ENCODE results near the gene RFX4.

The RFX4 gene

DNA sequence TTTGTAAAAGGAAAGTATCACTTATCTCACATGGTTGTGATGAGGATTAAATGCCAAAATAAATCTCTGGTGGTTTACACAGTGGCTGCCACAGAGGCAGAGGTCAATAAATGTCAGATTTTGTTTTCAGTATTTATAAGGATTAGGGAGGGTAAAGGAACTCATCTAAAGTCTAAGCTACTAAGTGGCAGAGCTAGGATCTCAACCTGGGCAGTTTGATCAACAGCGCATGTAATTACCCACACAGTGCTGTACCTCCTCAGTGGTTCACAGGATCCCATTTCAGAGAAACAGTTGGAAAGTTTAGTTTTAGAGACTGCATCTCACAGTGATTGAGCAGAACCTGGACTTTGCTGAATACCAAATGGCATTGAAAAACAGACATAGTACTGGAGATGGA is 146.8 kb downstream of the RFX4 start:
- Histone ChIP-seq H3K36me3 (ENCODE audit: insufficient read depth, low read length) (no peaks in the 10 kb centered on the region; the same call in 1 of the 2 replicates), H3K9ac (ENCODE audit: low read depth, low read length) (no peak overlapping the region), H3K9me3 (ENCODE audit: control insufficient read depth, insufficient read depth, low read length) (no peaks in the 10 kb centered on the region), H3K4me1 (ENCODE audit: insufficient read depth, low read length) (no peaks in the 10 kb centered on the region)

DNA sequence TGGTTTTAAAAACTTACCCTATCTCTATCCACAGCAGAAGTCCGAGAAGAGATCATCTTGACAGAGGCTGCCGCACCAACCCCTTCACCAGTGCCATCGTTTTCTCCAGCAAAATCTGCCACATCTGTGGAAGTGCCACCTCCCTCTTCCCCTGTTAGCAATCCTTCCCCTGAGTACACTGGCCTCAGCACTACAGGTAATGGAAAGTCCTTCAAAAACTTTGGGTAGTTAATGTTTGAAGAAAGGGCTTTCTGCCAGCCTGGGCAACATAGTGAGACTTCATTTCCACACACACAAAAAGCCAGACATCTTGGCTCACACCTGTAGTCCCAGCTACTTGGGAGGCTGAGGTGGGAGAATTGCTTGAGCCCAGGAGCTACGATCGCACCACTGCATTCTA is 150.1 kb downstream of the RFX4 start:
- Histone ChIP-seq H3K9ac (ENCODE audit: low read depth, low read length) (no peak overlapping the region), H3K4me1 (ENCODE audit: insufficient read depth, low read length) (no peaks in the 10 kb centered on the region), H3K9me3 (ENCODE audit: control insufficient read depth, insufficient read depth, low read length) (no peaks in the 10 kb centered on the region), H3K36me3 (ENCODE audit: insufficient read depth, low read length) (no peaks in the 10 kb centered on the region; the same call in 1 of the 2 replicates)

DNA sequence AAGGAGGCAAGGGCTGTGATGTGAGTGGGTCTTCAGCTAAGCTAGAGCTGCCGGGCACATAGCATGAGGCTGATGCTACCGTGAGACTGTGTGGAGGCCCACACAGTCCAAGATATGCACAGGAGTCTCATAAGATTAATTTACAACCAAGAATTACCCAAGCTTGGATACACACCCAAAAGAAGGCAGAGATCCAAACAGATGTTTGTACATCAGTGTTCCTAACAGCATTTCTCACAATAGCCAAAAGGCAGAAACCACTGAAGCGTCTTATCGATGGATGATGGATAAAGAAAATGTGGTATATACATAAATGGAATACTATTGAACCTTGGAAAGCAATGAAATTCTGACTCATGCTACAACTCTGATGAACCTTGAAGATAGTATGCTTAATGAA is 150.9 kb downstream of the RFX4 start:
- Histone ChIP-seq H3K9me3 (ENCODE audit: control insufficient read depth, insufficient read depth, low read length) (no peaks in the 10 kb centered on the region), H3K9ac (ENCODE audit: low read depth, low read length) (no peak overlapping the region)

DNA sequence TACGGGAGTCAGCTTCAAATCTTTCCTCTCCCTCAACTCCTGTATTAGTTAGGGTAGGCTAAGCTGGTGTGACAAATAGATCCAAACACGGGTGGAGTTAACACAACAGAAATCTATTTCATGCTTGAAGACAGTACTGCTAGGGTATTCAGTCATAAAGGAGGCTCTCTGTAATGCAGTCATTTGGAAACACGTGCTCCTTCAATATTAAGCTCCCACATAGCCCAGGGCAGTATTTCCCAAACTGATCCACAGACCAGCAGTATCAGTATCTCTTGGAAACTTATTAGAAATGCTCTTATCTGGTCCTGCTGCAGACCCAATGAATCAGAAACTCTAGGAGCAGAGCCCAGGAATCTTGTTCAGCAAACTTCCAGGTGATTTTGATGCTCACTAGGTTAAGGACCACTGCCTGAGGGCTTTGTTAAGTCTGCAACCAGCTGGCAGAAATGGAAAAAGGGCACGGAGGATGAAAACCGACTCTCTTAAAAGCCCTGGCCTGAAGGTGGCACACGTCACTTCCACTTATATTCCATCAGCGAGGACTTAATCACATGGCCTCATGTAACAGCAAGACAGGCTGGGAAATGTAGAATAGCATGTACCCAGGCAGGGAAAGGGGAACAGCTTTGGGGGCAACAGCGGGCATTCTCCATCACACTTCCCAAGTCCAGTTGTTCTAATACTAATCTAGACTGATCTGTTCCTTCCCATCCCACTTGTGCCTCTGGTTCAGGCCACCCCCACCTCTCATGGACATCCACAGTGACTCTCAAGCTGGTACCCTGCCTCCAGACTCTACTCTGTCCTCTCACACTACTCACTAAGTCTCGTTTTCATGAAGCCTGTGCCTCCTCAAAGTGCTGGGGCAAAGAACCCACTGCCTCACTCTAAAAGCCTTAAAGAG is 153.5 kb downstream of the RFX4 start:
- Histone ChIP-seq H3K36me3 (ENCODE audit: insufficient read depth, low read length) (no peaks in the 10 kb centered on the region), H3K4me1 (ENCODE audit: insufficient read depth, low read length) (peaks cover 17% of the 10 kb centered on the region), H3K9ac (ENCODE audit: low read depth, low read length) (no peak overlapping the region), H3K9me3 (ENCODE audit: control insufficient read depth, insufficient read depth, low read length) (no peaks in the 10 kb centered on the region)

More for the DNA sequence above, 150.9 kb downstream of the RFX4 start:
- Histone ChIP-seq H3K36me3 (ENCODE audit: insufficient read depth, low read length) (no peaks in the 10 kb centered on the region; the same call in 1 of the 2 replicates), H3K4me1 (ENCODE audit: insufficient read depth, low read length) (no peaks in the 10 kb centered on the region)

DNA sequence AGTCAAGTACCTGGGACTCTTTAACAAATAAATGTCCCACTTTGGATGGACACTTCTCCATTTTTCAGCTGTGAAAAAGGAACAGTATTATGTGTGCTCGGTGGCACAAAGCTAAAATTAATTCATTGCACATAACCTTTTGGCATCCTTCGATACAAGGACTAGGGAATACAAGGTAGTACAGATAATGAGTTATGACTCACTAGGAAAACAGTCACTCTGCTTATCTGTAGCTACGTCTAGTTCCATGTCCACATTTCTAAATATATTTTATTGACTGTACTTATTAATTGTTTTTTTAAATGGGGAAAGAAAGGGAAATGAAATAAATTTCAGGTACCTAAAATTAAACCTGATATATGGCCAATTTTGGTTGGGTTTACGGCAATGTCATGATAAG is 156.5 kb downstream of the RFX4 start:
- H3K4me1 ChIP-seq (ENCODE audit: insufficient read depth, low read length): peaks cover 17% of the 10 kb centered on the region
- H3K36me3 ChIP-seq (ENCODE audit: insufficient read depth, low read length): no peaks in the 10 kb centered on the region
- no peaks in the 10 kb centered on the region for H3K9me3 ChIP-seq (ENCODE audit: control insufficient read depth, insufficient read depth, low read length)

DNA sequence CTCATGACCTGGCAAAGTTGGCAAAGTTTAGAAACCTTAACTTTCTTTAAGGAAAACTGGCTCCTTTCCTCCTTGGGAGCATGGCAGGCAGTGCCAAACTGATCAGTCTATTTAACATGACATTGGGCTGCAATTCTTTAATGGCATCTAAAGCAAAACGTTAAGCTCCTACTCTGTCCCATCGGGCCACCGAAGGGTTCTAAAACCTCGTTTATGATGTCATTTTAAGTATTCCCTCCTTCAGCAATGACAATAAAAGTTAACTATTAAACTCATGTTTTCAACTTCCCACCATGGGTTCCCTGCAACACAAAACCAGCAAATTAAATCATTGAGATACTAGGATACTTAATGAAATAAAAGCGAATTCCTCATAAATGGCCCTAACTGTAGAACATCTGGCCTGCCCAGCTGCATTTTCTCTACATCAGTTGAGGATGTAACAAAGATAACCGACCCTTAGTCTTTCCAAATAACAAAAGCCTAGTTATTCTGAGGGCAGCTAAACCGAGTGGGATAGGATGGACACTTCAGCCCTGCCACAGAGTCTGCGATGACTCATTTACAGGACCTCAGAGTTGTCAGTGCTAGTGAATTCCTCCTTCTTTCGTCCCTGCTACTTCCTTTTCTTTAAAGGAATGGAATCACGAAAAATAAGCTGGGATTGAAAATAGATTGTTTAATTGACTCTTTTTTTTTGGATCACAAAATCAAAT is 157.2 kb downstream of the RFX4 start:
- H3K9ac ChIP-seq (ENCODE audit: low read depth, low read length): no peak overlapping the region
- peaks cover 17% of the 10 kb centered on the region for H3K4me1 ChIP-seq (ENCODE audit: insufficient read depth, low read length)
- no peaks in the 10 kb centered on the region for H3K36me3 ChIP-seq (ENCODE audit: insufficient read depth, low read length)
- no peaks in the 10 kb centered on the region for H3K9me3 ChIP-seq (ENCODE audit: control insufficient read depth, insufficient read depth, low read length)

More for the DNA sequence above, 156.5 kb downstream of the RFX4 start:
- no peak overlapping the region for H3K9ac ChIP-seq (ENCODE audit: low read depth, low read length)

DNA sequence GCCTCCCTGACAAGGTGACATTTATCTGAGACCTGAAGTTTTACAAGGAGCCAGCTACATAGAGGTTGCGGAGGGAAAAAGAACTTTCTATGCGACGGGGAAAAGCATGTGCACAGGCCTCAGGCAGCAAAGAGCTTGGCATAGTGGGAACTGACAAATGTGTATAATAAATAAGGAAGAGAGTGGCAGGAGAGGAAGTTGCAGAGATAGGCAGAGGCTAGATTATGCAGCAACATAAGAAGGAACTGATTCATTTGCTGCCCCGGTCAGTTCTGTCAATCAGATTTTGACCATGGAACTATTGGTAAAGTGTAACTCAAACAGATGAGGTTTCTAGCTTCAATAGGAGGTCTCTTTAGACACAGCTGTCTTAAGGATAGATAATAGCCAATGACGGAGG is 158.0 kb downstream of the RFX4 start:
- peaks cover 17% of the 10 kb centered on the region for H3K4me1 ChIP-seq (ENCODE audit: insufficient read depth, low read length)
- no peak overlapping the region for H3K9ac ChIP-seq (ENCODE audit: low read depth, low read length)
- no peaks in the 10 kb centered on the region for H3K9me3 ChIP-seq (ENCODE audit: control insufficient read depth, insufficient read depth, low read length)
- no peaks in the 10 kb centered on the region for H3K36me3 ChIP-seq (ENCODE audit: insufficient read depth, low read length)

DNA sequence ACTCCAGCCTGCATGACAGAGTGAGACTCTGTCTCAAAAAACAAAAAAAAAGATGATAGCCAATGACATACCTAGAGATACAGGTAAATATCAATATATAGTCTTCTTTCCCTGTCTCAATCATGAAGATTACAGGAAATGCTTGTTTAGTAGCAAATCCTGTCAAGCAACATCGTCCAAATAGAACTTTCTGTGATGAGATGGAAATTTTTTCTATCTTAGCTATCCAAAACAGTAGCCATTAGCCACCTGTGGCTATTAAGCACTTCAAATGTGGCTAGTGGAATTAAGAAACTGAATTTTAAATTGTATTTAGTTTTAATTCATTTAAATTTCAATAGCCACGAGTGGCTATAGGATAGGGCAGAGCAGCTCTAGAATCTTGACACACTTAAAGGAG is 158.4 kb downstream of the RFX4 start:
- H3K9me3 ChIP-seq (ENCODE audit: control insufficient read depth, insufficient read depth, low read length): no peaks in the 10 kb centered on the region
- no peak overlapping the region for H3K9ac ChIP-seq (ENCODE audit: low read depth, low read length)
- peaks cover 17% of the 10 kb centered on the region for H3K4me1 ChIP-seq (ENCODE audit: insufficient read depth, low read length)
- no peaks in the 10 kb centered on the region for H3K36me3 ChIP-seq (ENCODE audit: insufficient read depth, low read length)

DNA sequence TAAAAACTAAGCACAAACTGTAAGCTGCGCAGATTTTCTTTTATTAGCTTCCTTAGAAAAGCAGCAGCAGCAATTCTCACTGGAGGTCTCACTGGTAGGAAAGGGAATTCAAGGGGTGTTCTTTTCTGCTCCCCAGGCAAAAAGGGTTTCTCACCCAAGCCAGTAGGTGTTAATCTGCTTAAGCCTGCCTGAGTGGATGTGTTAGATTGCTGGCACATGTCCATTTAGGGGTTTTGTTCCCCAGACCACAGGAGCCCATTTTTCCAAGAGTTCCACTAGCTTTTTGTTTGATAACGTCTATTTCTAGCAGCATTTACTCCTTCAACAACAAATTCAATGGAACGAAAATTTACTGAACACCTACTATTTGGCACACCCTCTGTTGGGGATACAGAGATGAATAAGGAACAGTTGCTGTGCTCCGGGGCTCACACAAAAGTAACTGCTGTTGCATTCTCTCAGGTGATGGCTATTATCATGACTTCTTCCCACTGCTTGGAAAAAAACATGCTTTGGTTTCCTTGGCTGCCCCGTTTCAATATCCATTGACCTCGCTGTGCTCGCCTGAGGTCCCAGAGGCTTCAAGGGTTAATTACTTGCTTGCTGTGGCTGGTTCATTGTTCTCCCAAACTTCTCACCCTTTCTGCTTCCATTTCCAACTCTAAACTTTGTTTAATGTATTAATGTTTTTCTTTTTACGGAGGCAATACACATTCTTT is 160.6 kb downstream of the RFX4 start:
- H3K36me3 ChIP-seq (ENCODE audit: insufficient read depth, low read length): no peaks in the 10 kb centered on the region
- peaks cover 17% of the 10 kb centered on the region for H3K4me1 ChIP-seq (ENCODE audit: insufficient read depth, low read length)
- no peaks in the 10 kb centered on the region for H3K9me3 ChIP-seq (ENCODE audit: control insufficient read depth, insufficient read depth, low read length)
- no peak overlapping the region for H3K9ac ChIP-seq (ENCODE audit: low read depth, low read length)

DNA sequence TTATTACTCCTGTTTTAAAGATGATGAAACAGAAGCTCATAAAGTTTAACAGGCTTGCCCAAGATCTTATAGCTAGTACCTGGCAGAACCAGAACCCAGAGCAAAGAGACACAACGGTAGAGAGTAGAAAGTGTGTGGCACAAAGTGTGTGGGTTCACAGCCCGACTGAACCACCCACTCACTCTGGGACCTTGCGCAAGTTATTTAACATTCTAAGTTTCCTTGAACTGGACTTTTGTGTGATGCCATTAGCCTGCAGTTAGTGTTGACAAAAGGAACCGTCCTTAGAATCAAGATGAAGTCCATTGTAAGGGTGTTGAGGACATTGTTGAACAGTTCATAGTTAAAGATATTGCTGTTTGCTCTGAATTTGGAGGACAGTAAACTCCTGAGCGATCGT is 161.8 kb downstream of the RFX4 start:
- H3K9me3 ChIP-seq (ENCODE audit: control insufficient read depth, insufficient read depth, low read length): no peaks in the 10 kb centered on the region
- H3K36me3 ChIP-seq (ENCODE audit: insufficient read depth, low read length): no peaks in the 10 kb centered on the region
- H3K4me1 ChIP-seq (ENCODE audit: insufficient read depth, low read length): peaks cover 12% of the 10 kb centered on the region
- H3K9ac ChIP-seq (ENCODE audit: low read depth, low read length): no peak overlapping the region

DNA sequence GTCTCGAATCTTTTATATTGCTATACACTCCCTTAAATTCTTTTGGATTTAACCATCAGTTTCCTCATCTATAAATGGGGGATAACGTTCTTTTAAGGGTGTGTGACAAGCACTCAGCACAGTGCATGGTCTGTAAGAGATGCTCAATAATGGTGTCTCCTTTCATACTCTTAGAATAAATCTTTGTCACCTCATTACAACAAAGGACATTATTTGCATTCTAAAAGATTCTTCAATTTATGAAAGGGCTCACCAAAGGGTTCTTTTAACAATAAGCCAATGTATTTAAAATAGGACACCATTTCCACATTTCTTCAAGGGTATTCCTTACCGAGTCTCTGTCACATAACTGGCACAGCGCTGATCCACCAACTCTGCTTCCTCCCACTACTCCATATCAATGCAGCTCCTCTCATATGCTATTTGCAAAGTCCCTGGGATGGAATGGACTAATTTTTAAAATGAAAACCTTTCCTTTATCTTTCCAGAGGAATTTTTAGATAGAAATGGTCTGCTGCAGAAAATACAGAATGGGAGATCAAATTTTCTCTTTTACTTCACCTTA is 162.5 kb downstream of the RFX4 start:
- Histone ChIP-seq H3K36me3 (ENCODE audit: insufficient read depth, low read length) (no peaks in the 10 kb centered on the region), H3K4me1 (ENCODE audit: insufficient read depth, low read length) (peaks cover 6% of the 10 kb centered on the region; the same call in 1 of the 2 replicates), H3K9me3 (ENCODE audit: control insufficient read depth, insufficient read depth, low read length) (no peaks in the 10 kb centered on the region), H3K9ac (ENCODE audit: low read depth, low read length) (no peak overlapping the region)

DNA sequence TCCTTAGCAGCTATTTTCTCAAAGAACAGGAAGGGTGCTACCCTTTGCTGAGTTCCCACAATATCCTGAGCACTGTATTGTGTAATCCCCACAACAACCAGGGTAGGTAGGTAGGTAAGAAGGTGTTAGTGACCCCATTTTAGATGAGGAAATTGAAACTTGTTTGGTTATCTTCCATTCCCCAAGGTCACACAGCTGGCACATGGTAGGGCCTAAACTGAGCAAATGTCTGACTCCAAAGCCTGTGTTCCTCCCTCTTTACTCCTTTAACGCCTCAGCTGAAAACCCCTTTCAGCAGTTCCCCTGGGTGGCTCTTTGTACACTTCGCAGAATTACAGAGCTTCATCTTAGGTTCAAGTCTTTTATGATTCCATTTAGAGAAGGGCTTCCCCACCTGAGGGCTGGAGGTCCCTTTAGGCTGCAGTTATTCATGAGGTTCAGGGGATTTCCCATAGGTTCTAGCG is 165.2 kb downstream of the RFX4 start:
- Histone ChIP-seq H3K36me3 (ENCODE audit: insufficient read depth, low read length) (no peaks in the 10 kb centered on the region; the same call in 1 of the 2 replicates), H3K4me1 (ENCODE audit: insufficient read depth, low read length) (no peaks in the 10 kb centered on the region; the same call in 1 of the 2 replicates), H3K9me3 (ENCODE audit: control insufficient read depth, insufficient read depth, low read length) (no peaks in the 10 kb centered on the region), H3K9ac (ENCODE audit: low read depth, low read length) (no peak overlapping the region)

DNA sequence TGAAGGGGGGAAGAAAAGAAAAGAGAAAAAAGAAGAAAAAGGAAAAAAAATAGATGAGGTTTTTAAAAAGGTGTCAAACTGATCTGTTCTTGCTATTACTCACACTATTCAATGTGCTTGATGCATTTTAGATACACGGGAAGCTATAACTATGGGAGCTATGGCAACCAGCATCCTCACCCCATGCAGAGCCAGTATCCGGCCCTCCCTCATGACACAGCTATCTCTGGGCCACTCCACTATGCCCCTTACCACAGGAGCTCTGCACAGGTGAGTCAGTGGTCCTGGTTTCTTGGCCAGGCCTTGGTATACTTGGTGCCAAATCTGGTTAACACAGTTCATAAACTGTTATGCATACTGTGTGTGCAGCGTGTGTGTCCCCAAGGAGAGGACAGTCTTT is 167.7 kb downstream of the RFX4 start:
- no peak overlapping the region for H3K9ac ChIP-seq (ENCODE audit: low read depth, low read length)
- no peaks in the 10 kb centered on the region; the same call in 1 of the 2 replicates for H3K4me1 ChIP-seq (ENCODE audit: insufficient read depth, low read length)
- no peaks in the 10 kb centered on the region; the same call in 1 of the 2 replicates for H3K36me3 ChIP-seq (ENCODE audit: insufficient read depth, low read length)
- no peaks in the 10 kb centered on the region for H3K9me3 ChIP-seq (ENCODE audit: control insufficient read depth, insufficient read depth, low read length)

DNA sequence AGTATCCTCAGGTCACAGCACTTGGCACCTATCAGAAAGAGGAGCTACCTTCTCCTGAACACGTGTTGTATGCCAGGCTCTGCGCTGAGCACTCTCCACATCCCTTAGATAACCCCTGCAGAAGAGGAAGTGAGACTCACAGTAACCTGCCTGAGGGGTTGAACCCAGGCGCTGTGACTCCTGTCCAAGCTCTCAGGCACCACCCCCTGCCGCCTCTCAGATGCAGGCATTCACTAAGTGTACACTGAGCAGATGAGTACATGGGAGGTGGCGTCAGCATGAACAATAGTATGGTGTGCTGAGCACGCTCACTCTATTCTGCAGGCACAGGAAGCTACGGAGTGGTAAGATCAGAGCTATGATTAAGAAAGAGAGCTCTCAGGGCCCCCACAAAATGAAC is 170.7 kb downstream of the RFX4 start:
- H3K36me3 ChIP-seq (ENCODE audit: insufficient read depth, low read length): no peaks in the 10 kb centered on the region; the same call in 1 of the 2 replicates

More for the DNA sequence above, 170.7 kb downstream of the RFX4 start:
- no peak overlapping the region for H3K9ac ChIP-seq (ENCODE audit: low read depth, low read length)
- H3K9me3 ChIP-seq (ENCODE audit: control insufficient read depth, insufficient read depth, low read length): no peaks in the 10 kb centered on the region
- H3K4me1 ChIP-seq (ENCODE audit: insufficient read depth, low read length): no peaks in the 10 kb centered on the region; the same call in 1 of the 2 replicates

Measured in ES-I3 (cell line).